ENCODE measurements around the gene EPHA4. TPM values are rescaled to one million over a fixed set of nuclear protein-coding genes. Genes with fewer than 3 reads are reported as not detected.

The EPHA4 gene
- total RNA-seq, 1 experiment from 2014 or later, result 3.2 TPM

GRCh38 chr2:221370857-221371211 lies 201.3 kb downstream of the EPHA4 start:
- Mint-ChIP-seq H3K4me1 (ENCODE audit: low read depth, unreplicated experiment) (no peaks in the 10 kb centered on the region), H3K36me3 (ENCODE audit: insufficient read depth, unreplicated experiment) (no peaks in the 10 kb centered on the region), H3K4me3 (ENCODE audit: low read depth, unreplicated experiment) (no peak overlapping the region), H3K9me3 (ENCODE audit: low read depth, unreplicated experiment) (peaks cover 3% of the 10 kb centered on the region), H3K27ac (ENCODE audit: unreplicated experiment) (no peak overlapping the region), H3K27me3 (ENCODE audit: unreplicated experiment) (peaks cover 14% of the 10 kb centered on the region)
- no peak for DNase-seq
- no peak for TF ChIP-seq CTCF (IDR thresholded peaks at IDR 0.05; ENCODE audit: unreplicated experiment)
- intact Hi-C loops (cut with micrococcal nuclease; ENCODE audit: unreplicated experiment), result loop anchor here (10.0 kb wide), 1 partner anchor 204 kb away; the partner anchor contains the start of gene EPHA4
- CTCF ChIA-PET, result no interaction called here
- no TSS peak for BruUV-seq (replicated peaks)

- no peaks in the 10 kb centered on the region for H3K36me3 Mint-ChIP-seq (ENCODE audit: insufficient read depth, unreplicated experiment)
- peaks cover 14% of the 10 kb centered on the region for H3K27me3 Mint-ChIP-seq (ENCODE audit: unreplicated experiment)
- H3K9me3 Mint-ChIP-seq (ENCODE audit: low read depth, unreplicated experiment), result peaks cover 3% of the 10 kb centered on the region
- H3K4me1 Mint-ChIP-seq (ENCODE audit: low read depth, unreplicated experiment), result no peaks in the 10 kb centered on the region
- CTCF ChIA-PET, result no interaction called here
- H3K4me3 Mint-ChIP-seq (ENCODE audit: low read depth, unreplicated experiment), result no peak overlapping the region
- no peak overlapping the region for H3K27ac Mint-ChIP-seq (ENCODE audit: unreplicated experiment)
- no peak for TF ChIP-seq CTCF (IDR thresholded peaks at IDR 0.05; ENCODE audit: unreplicated experiment)
- DNase-seq, result no peak
- intact Hi-C loops (cut with micrococcal nuclease; ENCODE audit: unreplicated experiment), result loop anchor here (10.0 kb wide), 1 partner anchor 205 kb away; the partner anchor contains the start of gene EPHA4
- no TSS peak for BruUV-seq (replicated peaks)
These were observed 201.8 kb downstream of the EPHA4 start for GRCh38 chr2:221370076-221370856.
